ENCODE data around the gene ZFP3. TPM values are rescaled to one million over a fixed set of nuclear protein-coding genes. Genes with fewer than 3 reads are reported as not detected.
"Not testable (repeated sequence)": the region's sequence is repeated elsewhere in the genome, so short reads cannot be mapped to it uniquely, and the experiment has no call there.

Gene ZFP3
- total RNA-seq, 1 donor from 2014 or later, result 4.9 TPM

DNA sequence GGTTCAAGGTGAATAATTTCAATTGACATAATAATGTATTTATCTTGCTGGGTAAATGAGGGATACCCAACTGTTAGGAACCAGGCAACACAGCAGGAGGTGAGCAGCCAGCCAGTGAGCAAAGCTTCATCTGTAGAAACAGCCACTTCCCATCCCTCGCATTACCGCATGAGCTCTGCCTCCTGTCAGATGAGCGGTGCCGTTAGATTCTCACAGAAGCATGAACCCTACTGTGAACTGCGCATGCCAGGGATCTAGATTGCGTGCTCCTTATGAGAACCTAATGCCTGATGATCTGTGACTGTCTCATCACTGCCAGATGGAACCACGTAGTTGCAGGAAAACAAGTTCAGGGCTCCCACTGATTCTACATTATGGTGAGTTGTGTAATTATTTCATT, 46.6 kb downstream of the ZFP3 start:
- not testable (repeated sequence) for DNase-seq (ENCODE audit: low read depth)

DNA sequence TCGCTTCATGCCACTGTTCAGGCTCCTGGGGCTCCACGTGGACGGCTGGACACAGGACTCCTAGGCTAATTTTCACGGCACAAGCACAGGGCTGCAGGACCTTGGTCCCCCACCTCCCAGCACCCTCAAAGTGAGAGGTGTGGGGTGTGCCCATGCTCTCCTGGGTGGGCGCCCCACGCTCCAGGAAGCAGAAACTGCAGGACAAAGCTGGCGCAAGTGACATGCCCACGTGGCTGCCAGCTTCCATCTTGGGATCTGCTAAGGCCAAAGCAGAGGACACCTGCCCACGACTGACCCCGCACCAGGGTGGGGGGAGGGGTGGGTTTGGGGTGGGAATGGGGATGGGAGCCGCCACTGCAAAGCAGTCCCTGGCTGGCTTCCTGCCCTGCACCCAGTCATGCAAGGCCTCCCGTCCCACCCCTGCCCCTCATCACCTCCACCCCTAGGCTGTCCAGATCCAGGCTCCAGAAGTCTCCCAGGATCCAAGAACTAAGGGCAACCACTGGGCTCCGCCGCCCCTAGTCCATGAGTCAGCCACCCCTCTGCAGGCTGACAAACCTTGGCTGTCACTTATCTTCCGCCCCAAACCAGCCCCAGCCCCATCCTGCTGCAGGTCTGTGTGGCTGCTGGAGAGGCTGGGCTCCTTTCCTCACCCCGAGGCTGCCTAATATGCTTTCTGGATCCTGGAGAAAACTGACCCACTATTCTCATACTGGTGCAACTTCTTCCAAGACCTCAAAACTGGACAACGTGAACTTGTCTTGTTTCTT, 48.6 kb downstream of the ZFP3 start:
- no peak for DNase-seq (ENCODE audit: low read depth)

DNA sequence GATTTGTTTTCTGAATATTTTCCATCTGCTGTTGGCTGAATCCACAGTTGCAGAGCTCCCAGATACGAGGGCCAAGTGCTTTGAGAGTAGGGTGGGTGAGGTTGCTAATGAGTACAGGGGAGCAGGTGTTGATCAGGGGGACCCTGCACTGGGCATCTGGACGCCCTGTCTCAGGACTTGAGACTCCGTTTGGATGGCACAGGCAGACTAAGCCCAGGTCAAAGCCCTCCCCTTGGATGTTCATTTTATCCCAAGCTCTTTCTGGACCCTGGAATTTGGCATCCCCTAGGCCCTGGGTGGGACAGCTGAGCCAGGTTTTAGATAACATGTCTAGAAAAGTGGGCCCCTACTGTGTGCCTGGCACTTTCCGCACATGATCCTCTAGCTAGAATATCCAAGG, 49.6 kb downstream of the ZFP3 start:
- no peak for DNase-seq (ENCODE audit: low read depth)

- DNase-seq (ENCODE audit: low read depth), result not testable (repeated sequence)
Observed at GRCh38 chr17:5128387-5128786, 50.1 kb downstream of the ZFP3 start.

DNA sequence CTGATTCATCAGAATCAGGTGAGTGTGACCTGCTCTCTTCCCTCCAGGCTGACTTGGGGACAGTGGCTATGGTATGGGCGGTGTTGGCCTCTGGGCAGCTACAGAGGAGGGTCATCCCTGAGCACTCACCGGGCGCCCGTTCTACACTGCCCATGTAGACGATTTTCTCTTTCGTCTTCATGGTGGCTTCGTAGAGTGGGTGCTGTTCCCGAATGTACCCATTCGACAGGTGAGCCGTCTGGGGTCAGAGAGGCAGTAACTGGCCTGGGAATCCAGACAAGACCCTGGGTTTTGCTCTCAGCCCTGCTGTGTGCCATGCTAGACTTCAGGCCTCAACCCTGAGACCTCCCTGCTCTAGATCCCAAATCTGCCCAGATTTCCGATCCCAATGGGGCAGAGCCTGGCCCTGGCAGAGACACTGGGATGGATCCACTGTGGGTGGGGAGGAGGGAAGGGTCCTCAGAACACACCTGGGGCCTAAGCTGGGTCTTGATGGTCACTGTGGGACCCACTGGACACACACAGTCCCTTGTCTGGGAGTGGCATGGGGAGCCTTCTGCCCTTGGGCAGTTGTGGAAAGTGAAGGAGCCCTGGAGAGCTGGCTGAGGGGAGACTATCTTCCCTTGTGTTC, 50.8 kb downstream of the ZFP3 start:
- no peak for DNase-seq (ENCODE audit: low read depth)

- not testable (repeated sequence) for DNase-seq (ENCODE audit: low read depth)
Observed at GRCh38 chr17:5129770-5130169, 51.5 kb downstream of the ZFP3 start.

- DNase-seq (ENCODE audit: low read depth), result not testable (repeated sequence)
Observed at GRCh38 chr17:5130261-5130660, 52.0 kb downstream of the ZFP3 start.

GRCh38 chr17:5130687-5131086, 52.4 kb downstream of the ZFP3 start:
- not testable (repeated sequence) for DNase-seq (ENCODE audit: low read depth)

DNA sequence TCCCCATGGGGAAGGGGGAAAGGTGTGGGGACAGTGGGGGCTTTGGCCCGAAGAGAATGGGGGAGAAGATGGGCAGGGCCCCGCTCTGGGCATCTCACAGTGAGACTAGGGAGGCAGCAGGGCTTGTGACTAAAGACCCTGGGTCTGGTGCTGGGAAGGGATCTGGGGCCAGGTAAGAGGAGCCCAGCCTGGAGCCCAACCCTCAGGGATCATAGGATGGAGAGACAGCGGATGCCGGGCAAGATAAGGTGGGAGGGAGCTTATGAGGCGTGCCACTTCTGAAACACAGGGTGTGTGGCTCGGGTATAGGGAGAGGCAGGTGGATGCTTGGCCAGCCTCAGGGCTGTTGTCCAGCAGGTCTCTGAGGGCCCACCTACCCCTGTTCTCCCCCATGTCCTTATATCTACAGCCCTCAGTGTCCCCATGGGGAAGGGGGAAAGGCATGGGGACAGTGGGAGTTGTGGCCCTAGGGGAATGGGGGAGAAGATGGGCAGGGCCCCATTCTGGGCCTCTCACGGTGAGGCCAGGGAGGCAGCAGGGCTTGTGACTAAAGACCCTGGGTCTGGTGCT, 53.0 kb downstream of the ZFP3 start:
- DNase-seq (ENCODE audit: low read depth), result no peak

GRCh38 chr17:5131799-5132502, 53.7 kb downstream of the ZFP3 start:
- not testable (repeated sequence) for DNase-seq (ENCODE audit: low read depth)

- not testable (repeated sequence) for DNase-seq (ENCODE audit: low read depth)
Observed at GRCh38 chr17:5132503-5133225, 54.4 kb downstream of the ZFP3 start.

- no peak for DNase-seq (ENCODE audit: low read depth)
Observed at GRCh38 chr17:5133311-5133710, 55.0 kb downstream of the ZFP3 start.

DNA sequence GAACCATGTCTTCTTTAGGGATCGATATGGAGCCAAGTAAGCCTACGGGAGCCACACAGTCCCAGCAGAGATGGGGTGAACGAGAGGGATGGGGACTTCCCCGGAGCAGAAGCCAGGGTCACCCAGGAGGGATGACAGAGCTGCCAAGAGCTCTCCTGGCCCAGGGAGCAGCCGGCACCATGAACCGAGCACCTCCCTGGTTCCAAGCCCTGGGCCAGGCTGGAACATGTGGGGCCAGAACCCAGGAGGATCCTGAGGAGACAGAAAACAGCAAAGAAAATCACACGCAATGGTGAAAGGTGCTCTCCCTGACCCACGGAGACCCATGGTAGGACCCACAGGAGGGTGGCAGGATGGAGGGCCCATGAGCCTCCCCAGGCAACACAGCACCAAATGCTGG, 55.7 kb downstream of the ZFP3 start:
- DNase-seq (ENCODE audit: low read depth), result not testable (repeated sequence)

- not testable (repeated sequence) for DNase-seq (ENCODE audit: low read depth)
Observed at GRCh38 chr17:5134571-5134970, 56.3 kb downstream of the ZFP3 start.

DNA sequence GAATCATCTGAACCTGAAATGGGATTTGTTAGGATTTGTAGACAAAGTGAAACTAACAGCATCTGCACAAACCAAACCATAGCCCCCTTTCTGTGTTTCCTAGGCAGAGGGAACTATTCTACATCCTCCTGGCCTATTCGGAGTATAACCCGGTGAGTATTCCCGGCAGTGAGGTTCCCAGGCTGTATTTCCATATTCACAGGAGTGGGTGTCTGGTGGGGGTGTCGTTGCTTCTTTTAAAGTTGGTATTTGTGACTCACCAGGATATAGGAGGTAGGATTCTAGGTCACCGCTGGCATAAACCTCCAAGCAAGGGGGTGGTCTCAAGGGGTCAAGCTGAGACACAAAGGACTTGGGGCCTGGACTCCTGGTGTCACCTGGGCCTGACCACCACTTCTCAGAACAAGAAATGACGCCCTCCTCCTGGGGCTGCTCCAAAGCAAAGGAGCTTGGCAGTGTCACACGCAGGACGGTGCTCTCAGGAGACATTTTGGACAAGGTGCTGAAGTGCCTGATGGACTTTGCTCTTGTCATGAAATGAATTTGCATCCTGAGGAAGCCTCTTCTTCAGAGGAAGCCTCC, 57.0 kb downstream of the ZFP3 start:
- not testable (repeated sequence) for DNase-seq (ENCODE audit: low read depth)

- no peak for DNase-seq (ENCODE audit: low read depth)
Observed at GRCh38 chr17:5135726-5136579, 57.7 kb downstream of the ZFP3 start.

- DNase-seq (ENCODE audit: low read depth), result not testable (repeated sequence)
Observed at GRCh38 chr17:5136580-5137412, 58.5 kb downstream of the ZFP3 start.

DNA sequence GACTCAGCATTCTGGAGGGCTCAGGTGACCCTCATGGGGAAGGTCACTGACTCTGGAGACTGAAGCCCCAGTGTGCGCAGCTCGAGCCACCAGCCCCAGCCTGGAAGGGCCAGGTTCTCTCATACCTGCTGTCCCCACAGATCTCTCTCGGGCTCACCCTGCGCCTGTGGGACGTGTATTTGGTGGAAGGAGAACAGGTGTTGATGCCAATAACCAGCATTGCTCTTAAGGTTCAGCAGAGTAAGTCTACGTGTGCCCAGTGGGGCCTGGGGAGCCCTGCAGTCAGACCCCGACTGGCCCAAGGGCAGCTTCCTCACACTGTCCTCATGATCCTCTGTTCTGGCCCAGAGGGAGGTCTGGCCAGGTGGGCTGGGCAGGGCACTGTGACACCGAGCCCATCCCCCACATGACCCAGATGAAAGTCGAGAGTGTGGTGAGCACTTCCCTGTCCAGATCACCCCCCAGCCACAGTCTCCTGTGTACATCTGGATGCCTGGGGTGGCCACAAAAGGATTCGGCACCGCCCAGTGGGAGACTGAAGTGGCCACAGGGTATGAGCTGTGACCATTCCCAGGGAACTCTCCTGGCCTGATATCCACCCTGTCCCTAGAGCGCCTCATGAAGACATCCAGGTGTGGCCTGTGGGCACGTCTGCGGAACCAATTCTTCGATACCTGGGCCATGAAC, 59.4 kb downstream of the ZFP3 start:
- DNase-seq (ENCODE audit: low read depth), result not testable (repeated sequence)

GRCh38 chr17:5138198-5138544, 59.9 kb downstream of the ZFP3 start:
- not testable (repeated sequence) for DNase-seq (ENCODE audit: low read depth)

Data from renal cortical epithelial cell (primary cell).